Natural killer cell (primary cell): ENCODE measurements around the gene SASS6. TPM values are rescaled to one million over a fixed set of nuclear protein-coding genes. Genes with fewer than 3 reads are reported as not detected.
A peak's percentile ranks its signal among the peaks of the same experiment; 100 is the strongest.

ENCODE experiments used
- ATAC-seq, 3 donors: fragments of 150-1000 bp in 2 of 3; fragments of 200-7000 bp in 1 of 3; cut with Tn5 transposase; 1 replicate in 1 of 3; 2 replicates in 2 of 3; pipeline ENCODE4 v1.10.0; 2021; ENCODE audit warnings: mild to moderate bottlenecking in 2 of 3, moderate library complexity in 2 of 3
- DNase-seq, 2 donors: peaks; one replicate each; pipeline versions ENCODE4 v3.0.0 to v3.0.0-alpha.2; 2013 to 2021; ENCODE audit warnings: mixed read lengths in 1 of 2
- H3K27ac ChIP-seq: one replicate; pipeline ENCODE4 v1.5.1; 2013; ENCODE audit warnings: mild to moderate bottlenecking, low read length
- H3K27me3 ChIP-seq: one replicate; pipeline ENCODE4 v1.6.1; 2013; ENCODE audit warnings: low read length; ENCODE audit not compliant: control insufficient read depth, insufficient read depth
- H3K36me3 ChIP-seq: one replicate; pipeline ENCODE4 v1.6.1; 2013; ENCODE audit warnings: low read length; ENCODE audit not compliant: control insufficient read depth, insufficient read depth
- H3K4me1 ChIP-seq: one replicate; pipeline ENCODE4 v1.6.1; 2013; ENCODE audit warnings: low read length; ENCODE audit not compliant: control insufficient read depth, insufficient read depth
- H3K4me3 ChIP-seq: one replicate; pipeline ENCODE4 v1.5.1; 2013; ENCODE audit warnings: low read length
- H3K9me3 ChIP-seq: one replicate; pipeline ENCODE4 v1.6.1; 2013; ENCODE audit warnings: low read length; ENCODE audit not compliant: control insufficient read depth, insufficient read depth
- H3K27ac Mint-ChIP-seq, 2 donors: one replicate each; pipeline ENCODE4 v1.8.0; 2022; ENCODE audit warnings: mild to moderate bottlenecking in 2 of 2, mixed read lengths in 2 of 2, moderate library complexity in 1 of 2
- H3K27me3 Mint-ChIP-seq, 2 donors: one replicate each; pipeline ENCODE4 v1.8.0; 2022; ENCODE audit warnings: low read depth in 2 of 2, mixed read lengths in 2 of 2
- H3K36me3 Mint-ChIP-seq: one replicate; pipeline ENCODE4 v1.8.0; 2022; ENCODE audit warnings: mixed read lengths
- H3K4me1 Mint-ChIP-seq, 2 donors: one replicate each; pipeline ENCODE4 v1.8.0; 2022; ENCODE audit warnings: mixed read lengths in 2 of 2
- H3K4me3 Mint-ChIP-seq: one replicate; pipeline ENCODE4 v1.8.0; 2022; ENCODE audit warnings: mild to moderate bottlenecking, moderate library complexity, mixed read lengths
- H3K9me3 Mint-ChIP-seq, 2 donors: one replicate each; pipeline ENCODE4 v1.8.0; 2022; ENCODE audit warnings: mixed read lengths in 2 of 2
- WGBS: methylation state at CpG from one replicate; pipeline ENCODE4 v1.1.7; 2013; ENCODE audit warnings: missing lambda C conversion rate; ENCODE audit not compliant: insufficient coverage; 5-methylcytosine and 5-hydroxymethylcytosine counted together
- intact Hi-C: fragments of 100-400 bp; cut with micrococcal nuclease; formaldehyde crosslinking; loops from one replicate; pipeline ENCODE4 v1.14.2; 2022
- total RNA-seq, 4 donors: library from RNA; stranded (reverse); fragments of 120-200 nt in 1 of 4; gene quantifications; one replicate each; pipeline versions ENCODE4 v1.2.3 to v1.2.4, GENCODE V29; 2013 to 2022
- TF ChIP-seq, protein P1 (sequence below): fragments of 200-600 bp; IDR thresholded peaks from one replicate; pipeline ENCODE4 v1.8.0; 2022; ENCODE audit warnings: antibody characterized with exemption

SASS6 gene
- total RNA-seq, 3 donors from 2014 or later (not counting 1 experiment from before 2014, with no cell fraction given), result 5.3 to 6.2 (median 5.6) TPM

DNA sequence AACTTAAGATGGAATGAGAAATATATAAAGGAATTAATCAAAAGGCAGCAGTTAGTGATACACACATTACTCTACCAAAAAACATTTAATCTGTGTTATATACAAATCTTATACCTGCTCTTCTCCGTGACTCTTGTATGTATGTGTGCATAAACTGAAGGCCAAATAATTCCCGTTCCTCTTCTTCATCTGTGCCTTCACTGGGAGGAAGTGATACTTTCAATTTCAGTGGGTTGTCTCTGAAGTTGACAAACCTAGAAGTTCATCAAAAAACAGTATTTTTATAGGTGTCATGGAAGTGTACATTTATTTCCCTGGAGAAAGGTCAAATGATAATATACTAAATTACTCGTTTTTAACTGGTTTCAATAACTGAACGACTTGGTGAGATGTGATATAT is 19.5 kb upstream of the SASS6 start:
- Histone ChIP-seq H3K9me3 (no peaks in the 10 kb centered on the region), H3K4me3 (no peak overlapping the region), H3K27me3 (no peaks in the 10 kb centered on the region), H3K36me3 (peaks cover 28% of the 10 kb centered on the region), H3K4me1 (no peaks in the 10 kb centered on the region), H3K27ac (no peak overlapping the region)
- no peak for DNase-seq
- H3K4me3 Mint-ChIP-seq, result no peak overlapping the region
- H3K4me1 Mint-ChIP-seq, result peaks cover 0 to 8% of the 10 kb centered on the region in 2 donors
- intact Hi-C loops, result no loop called here
- no peaks in the 10 kb centered on the region for H3K9me3 Mint-ChIP-seq
- ATAC-seq, result no peak
- peak overlapping the region in 1 of 2 donors; percentile 15 for H3K27ac Mint-ChIP-seq
- no peaks in the 10 kb centered on the region for H3K27me3 Mint-ChIP-seq
- no peaks in the 10 kb centered on the region for H3K36me3 Mint-ChIP-seq
- TF ChIP-seq, protein P1, sequence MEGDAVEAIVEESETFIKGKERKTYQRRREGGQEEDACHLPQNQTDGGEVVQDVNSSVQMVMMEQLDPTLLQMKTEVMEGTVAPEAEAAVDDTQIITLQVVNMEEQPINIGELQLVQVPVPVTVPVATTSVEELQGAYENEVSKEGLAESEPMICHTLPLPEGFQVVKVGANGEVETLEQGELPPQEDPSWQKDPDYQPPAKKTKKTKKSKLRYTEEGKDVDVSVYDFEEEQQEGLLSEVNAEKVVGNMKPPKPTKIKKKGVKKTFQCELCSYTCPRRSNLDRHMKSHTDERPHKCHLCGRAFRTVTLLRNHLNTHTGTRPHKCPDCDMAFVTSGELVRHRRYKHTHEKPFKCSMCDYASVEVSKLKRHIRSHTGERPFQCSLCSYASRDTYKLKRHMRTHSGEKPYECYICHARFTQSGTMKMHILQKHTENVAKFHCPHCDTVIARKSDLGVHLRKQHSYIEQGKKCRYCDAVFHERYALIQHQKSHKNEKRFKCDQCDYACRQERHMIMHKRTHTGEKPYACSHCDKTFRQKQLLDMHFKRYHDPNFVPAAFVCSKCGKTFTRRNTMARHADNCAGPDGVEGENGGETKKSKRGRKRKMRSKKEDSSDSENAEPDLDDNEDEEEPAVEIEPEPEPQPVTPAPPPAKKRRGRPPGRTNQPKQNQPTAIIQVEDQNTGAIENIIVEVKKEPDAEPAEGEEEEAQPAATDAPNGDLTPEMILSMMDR, result no peak
- no CpG with 5 or more reads among the region's 4 CpGs for WGBS

DNA sequence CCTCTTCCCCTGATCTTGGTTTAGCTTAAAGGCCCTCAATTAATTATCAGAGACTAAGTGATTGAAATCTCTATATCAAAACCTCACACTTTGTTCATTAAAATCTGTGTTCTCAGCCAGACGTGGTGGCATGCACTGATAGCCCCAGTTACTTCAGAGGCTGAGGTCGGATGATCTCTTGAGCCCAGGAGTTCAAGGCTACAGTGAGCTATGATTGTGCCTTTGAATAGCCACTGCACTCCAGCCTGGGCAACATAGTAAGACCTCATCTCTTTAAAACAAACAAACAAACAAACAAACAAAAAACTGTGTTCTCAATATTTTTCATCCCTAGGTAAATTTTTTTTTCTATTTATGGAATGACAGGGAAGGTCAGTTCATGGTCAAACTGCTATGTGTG is 18.9 kb upstream of the SASS6 start:
- Histone ChIP-seq H3K27me3 (no peaks in the 10 kb centered on the region), H3K36me3 (peaks cover 33% of the 10 kb centered on the region), H3K4me3 (no peak overlapping the region), H3K27ac (no peak overlapping the region), H3K9me3 (no peaks in the 10 kb centered on the region), H3K4me1 (no peaks in the 10 kb centered on the region)
- H3K4me3 Mint-ChIP-seq, result no peak overlapping the region
- TF ChIP-seq, protein P1, result no peak
- ATAC-seq (no peak), DNase-seq (no peak)
- no peaks in the 10 kb centered on the region for H3K36me3 Mint-ChIP-seq
- peak overlapping the region in 1 of 2 donors; percentile 15 for H3K27ac Mint-ChIP-seq
- no peaks in the 10 kb centered on the region for H3K27me3 Mint-ChIP-seq
- peaks cover 0 to 8% of the 10 kb centered on the region in 2 donors for H3K4me1 Mint-ChIP-seq
- H3K9me3 Mint-ChIP-seq, result no peaks in the 10 kb centered on the region
- 84% methylated on average over 2 of the region's 2 CpGs for WGBS
- intact Hi-C loops, result no loop called here

DNA sequence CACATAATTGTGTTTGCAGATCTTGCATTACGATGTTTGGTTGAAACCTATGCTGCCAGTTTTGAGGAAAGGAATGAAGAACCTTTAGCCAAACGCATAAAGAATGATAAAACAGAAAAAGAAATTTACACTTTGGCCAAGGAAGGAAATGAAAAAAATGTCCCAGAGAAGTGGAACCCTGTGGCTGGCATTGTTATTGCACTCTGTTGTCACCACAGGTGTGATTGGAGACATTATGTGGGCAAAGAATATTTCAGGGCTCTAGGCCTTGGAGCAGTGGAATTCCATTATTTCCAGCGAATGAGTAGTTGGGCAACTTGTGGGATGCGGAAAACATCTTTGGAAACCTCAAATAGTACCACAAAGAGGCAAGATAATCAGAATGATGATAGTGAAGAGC is 15.1 kb upstream of the SASS6 start:
- Histone ChIP-seq H3K36me3 (peaks cover 69% of the 10 kb centered on the region), H3K27ac (no peak overlapping the region), H3K4me3 (no peak overlapping the region), H3K4me1 (no peaks in the 10 kb centered on the region), H3K27me3 (no peaks in the 10 kb centered on the region), H3K9me3 (no peaks in the 10 kb centered on the region)
- Mint-ChIP-seq H3K4me1 (peaks cover 0 to 8% of the 10 kb centered on the region in 2 donors), H3K36me3 (peaks cover 20% of the 10 kb centered on the region), H3K9me3 (no peaks in the 10 kb centered on the region), H3K4me3 (no peak overlapping the region), H3K27ac (no peak overlapping the region), H3K27me3 (no peaks in the 10 kb centered on the region)
- 88% methylated on average over 4 of the region's 4 CpGs for WGBS
- intact Hi-C loops, result no loop called here
- TF ChIP-seq, protein P1, result no peak
- ATAC-seq, result no peak
- no peak for DNase-seq

DNA sequence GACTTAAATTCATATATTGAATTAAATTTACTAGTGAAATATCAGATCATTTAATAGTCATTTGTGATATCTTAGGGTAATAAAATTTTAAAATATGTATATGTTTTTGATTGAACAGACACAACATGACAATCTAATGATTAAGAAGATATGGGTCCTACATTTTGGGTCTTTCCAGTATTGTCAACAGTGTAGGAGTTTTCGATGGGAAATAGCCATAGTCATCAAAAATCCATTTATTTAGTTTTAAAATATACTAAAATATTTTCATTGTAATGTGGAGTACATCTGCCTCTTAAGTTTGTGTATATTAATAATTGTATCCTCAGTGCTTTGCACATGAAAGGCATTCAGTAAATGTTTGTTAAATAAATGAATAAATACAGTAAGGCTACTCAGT is 14.2 kb upstream of the SASS6 start:
- WGBS, result no CpG with 5 or more reads among the region's 1 CpG
- Histone ChIP-seq H3K27me3 (no peaks in the 10 kb centered on the region), H3K4me3 (no peak overlapping the region), H3K36me3 (peaks cover 79% of the 10 kb centered on the region), H3K9me3 (no peaks in the 10 kb centered on the region), H3K4me1 (no peaks in the 10 kb centered on the region), H3K27ac (no peak overlapping the region)
- Mint-ChIP-seq H3K4me3 (no peak overlapping the region), H3K27ac (no peak overlapping the region), H3K36me3 (peaks cover 28% of the 10 kb centered on the region), H3K27me3 (no peaks in the 10 kb centered on the region), H3K9me3 (no peaks in the 10 kb centered on the region), H3K4me1 (peaks cover 2 to 8% of the 10 kb centered on the region in 2 donors)
- DNase-seq (no peak), ATAC-seq (no peak)
- TF ChIP-seq, protein P1, result no peak
- intact Hi-C loops, result no loop called here
